ENCODE results near the gene GPR171.
"Not testable (repeated sequence)": the region's sequence is repeated elsewhere in the genome, so short reads cannot be mapped to it uniquely, and the experiment has no call there.

GPR171 gene

GRCh38 chr3:151234825-151235224, 31.8 kb upstream of the GPR171 start:
- H3K27ac ChIP-seq (ENCODE audit: extremely low read depth, low read depth, low read length): no peak overlapping the region
- H3K36me3 ChIP-seq (ENCODE audit: control insufficient read depth in 2 of 2, insufficient read depth in 1 of 2, low read length in 2 of 2): no peaks in the 10 kb centered on the region
- TF ChIP-seq ZNF114 (tag by site-specific recombination; IDR thresholded peaks at IDR 0.05): no peak
- TF ChIP-seq IKZF3 (tag by site-specific recombination; IDR thresholded peaks at IDR 0.05): no peak
- no peaks in the 10 kb centered on the region for H3K4me1 ChIP-seq (ENCODE audit: control insufficient read depth, insufficient read depth, low read length)
- no peaks in the 10 kb centered on the region for H3K9me3 ChIP-seq (ENCODE audit: control insufficient read depth, insufficient read depth, low read depth, low read length)
- H3K4me3 ChIP-seq (ENCODE audit: low read depth, low read length): no peak overlapping the region
- CTCF ChIA-PET: interaction anchor here (0.6 kb wide), 1 partner anchor 118 kb away, joined by 3 read pairs; no protein-coding TSS in a partner anchor
- POLR2A ChIA-PET: no interaction called here

- H3K27ac ChIP-seq (ENCODE audit: extremely low read depth, low read depth, low read length): no peak overlapping the region
- TF ChIP-seq MEIS1 (CRISPR knock-in tag; IDR thresholded peaks at IDR 0.05; ENCODE audit: borderline replicate concordance): no peak
- TF ChIP-seq ZNF626 (tag by site-specific recombination; IDR thresholded peaks at IDR 0.05): no peak
- no peak for TF ChIP-seq ZNF2 (tag by site-specific recombination; IDR thresholded peaks at IDR 0.05)
- no peak for TF ChIP-seq ZNF654 (tag by site-specific recombination; IDR thresholded peaks at IDR 0.05; ENCODE audit: low read depth)
- TF ChIP-seq ZNF544 (tag by site-specific recombination; IDR thresholded peaks at IDR 0.05): no peak
- no peak for TF ChIP-seq ZNF580 (tag by site-specific recombination; IDR thresholded peaks at IDR 0.05)
- TF ChIP-seq REST (tag by site-specific recombination; IDR thresholded peaks at IDR 0.05): no peak
- TF ChIP-seq ZNF791 (tag by site-specific recombination; IDR thresholded peaks at IDR 0.05): no peak
- no peak for TF ChIP-seq OVOL3 (tag by site-specific recombination; IDR thresholded peaks at IDR 0.05)
- TF ChIP-seq ZNF549 (tag by site-specific recombination; IDR thresholded peaks at IDR 0.05): no peak
- TF ChIP-seq ZNF623 (tag by site-specific recombination; IDR thresholded peaks at IDR 0.05): no peak
- no peak for TF ChIP-seq KLF16 (tag by site-specific recombination; IDR thresholded peaks at IDR 0.05)
- no peak for TF ChIP-seq SP3 (tag by site-specific recombination; IDR thresholded peaks at IDR 0.05)
- TF ChIP-seq ZNF645 (tag by site-specific recombination; IDR thresholded peaks at IDR 0.05): no peak
- H3K9me3 ChIP-seq (ENCODE audit: control insufficient read depth, insufficient read depth, low read depth, low read length): no peaks in the 10 kb centered on the region
- H3K4me1 ChIP-seq (ENCODE audit: control insufficient read depth, insufficient read depth, low read length): no peaks in the 10 kb centered on the region
- ChIA-PET POLR2A (interaction anchor here (0.7 kb wide), 1 partner anchor 37 kb away, joined by 4 read pairs; no protein-coding TSS in a partner anchor), CTCF (no interaction called here)
- H3K4me3 ChIP-seq (ENCODE audit: low read depth, low read length): no peak overlapping the region
- H3K36me3 ChIP-seq (ENCODE audit: control insufficient read depth in 2 of 2, insufficient read depth in 1 of 2, low read length in 2 of 2): no peaks in the 10 kb centered on the region
Measured at GRCh38 chr3:151232991-151233390, 30.0 kb upstream of the GPR171 start.

GRCh38 chr3:151232403-151232802, 29.4 kb upstream of the GPR171 start:
- CTCF ChIA-PET; H3K9me3 ChIP-seq (ENCODE audit: control insufficient read depth, insufficient read depth, low read depth, low read length); H3K4me3 ChIP-seq (ENCODE audit: low read depth, low read length); H3K36me3 ChIP-seq (ENCODE audit: control insufficient read depth in 2 of 2, insufficient read depth in 1 of 2, low read length in 2 of 2); H3K27ac ChIP-seq (ENCODE audit: extremely low read depth, low read depth, low read length); H3K4me1 ChIP-seq (ENCODE audit: control insufficient read depth, insufficient read depth, low read length): not testable (repeated sequence)
- POLR2A ChIA-PET: interaction anchor here (0.7 kb wide), 1 partner anchor 38 kb away, joined by 4 read pairs; no protein-coding TSS in a partner anchor
- TF ChIP-seq ZNF146 (tag by site-specific recombination; IDR thresholded peaks at IDR 0.05): peak; percentile 56; the same call in 1 of the 2 replicates

Data from HEK293 (cell line).